Measurements from ENCODE around the gene UBL7.

UBL7 gene

DNA sequence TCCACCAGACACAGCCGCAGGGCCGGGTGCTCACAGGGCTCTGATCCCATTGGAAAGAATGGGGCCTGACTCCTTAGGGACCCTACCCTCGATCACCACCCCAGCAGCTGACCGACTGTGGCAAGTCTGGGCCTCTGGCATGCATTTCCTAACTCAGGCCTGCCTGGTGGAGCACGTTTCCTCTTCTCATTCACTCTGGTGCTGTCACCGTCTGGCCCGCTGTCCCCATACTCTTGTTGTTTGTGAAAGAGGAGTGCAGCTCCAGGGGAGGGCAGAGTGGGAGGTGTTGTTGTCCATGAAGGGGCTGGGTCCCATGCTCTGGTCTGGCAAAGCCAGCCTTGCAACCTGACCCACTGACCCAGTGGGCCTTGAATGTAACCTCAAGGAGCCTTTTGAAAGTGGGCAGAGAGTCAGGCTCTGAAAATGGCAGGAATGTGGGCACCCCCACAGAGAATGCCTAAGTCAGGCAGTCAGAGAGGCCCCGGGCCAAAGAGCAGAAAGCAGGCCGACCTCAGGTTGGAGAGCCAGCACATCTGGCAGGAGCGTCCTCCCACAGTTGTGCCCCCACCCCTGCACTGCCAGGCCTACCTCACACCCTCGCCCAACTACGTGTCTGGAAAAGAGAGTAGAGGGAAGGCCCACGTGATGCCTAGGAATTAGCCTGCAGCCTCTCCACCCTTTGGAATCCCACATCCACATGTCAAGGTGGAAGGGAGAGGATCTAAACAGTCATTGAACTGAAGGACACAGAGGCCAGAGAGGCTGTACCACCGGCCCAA is 38.1 kb downstream of the UBL7 start:
- no peak for DNase-seq

DNA sequence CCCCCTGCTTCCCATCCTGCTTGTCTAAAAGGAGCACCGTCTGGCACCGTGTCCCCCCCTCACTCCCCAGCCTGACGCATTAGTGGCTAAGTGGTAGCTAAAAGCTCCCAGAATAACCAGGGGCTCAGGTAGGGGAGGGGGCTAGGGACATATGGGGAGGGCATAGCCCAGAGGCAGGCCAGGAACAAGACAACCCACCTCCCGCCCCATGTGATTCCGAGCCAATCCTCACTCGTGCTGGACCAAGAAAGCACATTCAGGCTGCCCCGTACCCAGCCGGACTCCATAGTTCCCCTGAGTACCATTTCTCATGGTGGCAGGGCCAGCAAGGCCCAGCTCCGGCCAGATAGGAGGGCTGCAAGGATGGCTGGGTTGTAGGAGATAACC is 38.7 kb downstream of the UBL7 start:
- DNase-seq, result no peak

DNA sequence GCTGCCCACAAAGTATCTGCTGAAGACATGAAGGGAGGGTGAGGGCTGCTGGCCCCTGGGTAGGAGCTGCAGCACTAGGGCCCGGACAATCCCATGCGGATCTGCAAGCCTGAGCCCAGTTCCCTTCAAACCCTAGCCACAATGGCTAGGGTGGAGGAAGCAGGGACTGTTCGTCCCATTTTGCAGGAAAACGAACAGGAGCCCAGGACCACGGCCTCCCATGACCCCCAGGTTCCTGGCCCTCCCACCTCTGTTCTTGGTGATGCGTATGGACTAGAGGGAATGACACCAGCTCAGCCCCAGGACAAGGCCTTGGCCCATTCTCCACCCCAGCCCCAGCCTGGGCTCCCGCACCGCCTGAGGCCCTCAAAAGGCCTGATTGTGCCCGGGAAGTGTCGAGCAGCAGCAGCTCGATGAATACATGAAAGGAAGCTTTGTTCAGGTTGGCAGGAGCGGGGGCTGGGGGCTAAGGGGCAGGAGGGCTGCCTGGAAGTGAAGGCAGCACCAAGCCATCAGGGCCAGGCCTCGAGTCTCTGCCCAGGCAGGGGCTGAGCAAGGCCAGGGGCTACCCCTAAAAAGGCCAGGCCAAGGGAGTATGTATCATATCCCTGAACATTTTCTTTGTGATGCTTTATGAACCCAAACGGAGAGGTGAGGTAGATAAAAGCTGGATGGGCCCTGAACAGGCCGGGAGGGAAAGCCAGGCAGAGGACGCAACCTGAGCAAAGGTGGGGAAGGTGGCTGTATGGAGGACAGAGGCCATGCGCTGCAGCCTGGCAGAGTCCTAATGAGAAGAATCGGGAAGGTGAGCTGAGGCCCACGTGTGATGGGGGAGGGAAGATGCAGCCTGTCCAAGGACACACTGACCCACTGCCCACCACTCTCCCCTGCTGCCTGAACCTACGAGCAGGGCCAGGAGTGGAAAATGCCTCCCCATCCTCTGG is 39.4 kb downstream of the UBL7 start:
- no peak for DNase-seq

DNA sequence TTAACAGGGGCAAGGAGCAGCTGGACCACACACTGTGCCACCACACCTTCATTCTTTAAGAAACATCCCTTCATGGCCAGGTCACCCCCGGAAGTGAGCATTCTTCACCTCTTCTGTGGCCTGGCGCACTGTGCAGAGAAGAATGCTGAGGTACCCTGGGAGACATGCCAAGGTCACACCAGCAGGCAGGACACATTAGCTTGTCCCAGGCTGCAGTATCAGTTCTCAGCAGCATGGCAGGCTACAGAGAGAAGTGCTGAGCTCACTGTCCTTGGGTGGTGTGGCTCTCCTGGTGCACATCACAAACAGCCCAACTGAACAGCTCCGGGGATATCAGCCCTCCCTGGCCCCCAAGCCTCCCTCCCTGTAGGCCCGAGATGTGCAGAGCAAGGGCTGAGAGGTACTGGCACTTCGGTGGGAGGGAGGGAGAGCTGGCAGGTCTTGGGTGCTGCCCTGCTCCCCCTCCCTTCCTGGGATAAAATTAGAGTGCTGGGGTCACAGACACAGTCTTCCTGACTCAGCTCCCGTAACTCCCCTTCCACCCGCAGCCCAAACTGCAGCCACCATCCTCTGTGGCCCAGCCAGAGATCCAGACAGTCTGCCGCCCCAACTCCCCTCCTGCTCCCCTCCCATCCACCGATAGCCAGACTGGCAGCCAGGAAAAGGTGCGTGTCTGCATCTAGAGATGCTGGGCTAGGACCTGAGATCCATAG is 40.6 kb downstream of the UBL7 start:
- DNase-seq, result no peak

DNA sequence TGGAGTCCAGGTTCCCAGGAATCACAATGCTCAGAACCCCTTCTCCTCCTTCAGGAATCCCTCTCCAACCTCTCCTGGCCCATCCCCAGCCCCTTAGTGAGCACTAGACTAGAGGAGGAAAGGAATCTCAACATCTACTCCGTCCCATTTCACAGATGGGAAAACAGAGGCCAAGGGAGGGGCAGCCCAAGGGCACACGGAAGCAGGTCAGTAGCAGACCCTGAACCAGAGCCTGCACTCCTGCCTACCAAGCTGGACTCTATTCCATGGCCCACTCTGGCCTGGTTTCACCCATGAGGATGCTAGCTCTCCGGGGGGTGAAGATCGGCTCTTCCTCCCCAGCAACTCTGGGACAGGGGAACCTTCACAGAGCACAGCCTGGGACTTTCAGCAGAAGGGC is 41.5 kb downstream of the UBL7 start:
- DNase-seq, result no peak

DNA sequence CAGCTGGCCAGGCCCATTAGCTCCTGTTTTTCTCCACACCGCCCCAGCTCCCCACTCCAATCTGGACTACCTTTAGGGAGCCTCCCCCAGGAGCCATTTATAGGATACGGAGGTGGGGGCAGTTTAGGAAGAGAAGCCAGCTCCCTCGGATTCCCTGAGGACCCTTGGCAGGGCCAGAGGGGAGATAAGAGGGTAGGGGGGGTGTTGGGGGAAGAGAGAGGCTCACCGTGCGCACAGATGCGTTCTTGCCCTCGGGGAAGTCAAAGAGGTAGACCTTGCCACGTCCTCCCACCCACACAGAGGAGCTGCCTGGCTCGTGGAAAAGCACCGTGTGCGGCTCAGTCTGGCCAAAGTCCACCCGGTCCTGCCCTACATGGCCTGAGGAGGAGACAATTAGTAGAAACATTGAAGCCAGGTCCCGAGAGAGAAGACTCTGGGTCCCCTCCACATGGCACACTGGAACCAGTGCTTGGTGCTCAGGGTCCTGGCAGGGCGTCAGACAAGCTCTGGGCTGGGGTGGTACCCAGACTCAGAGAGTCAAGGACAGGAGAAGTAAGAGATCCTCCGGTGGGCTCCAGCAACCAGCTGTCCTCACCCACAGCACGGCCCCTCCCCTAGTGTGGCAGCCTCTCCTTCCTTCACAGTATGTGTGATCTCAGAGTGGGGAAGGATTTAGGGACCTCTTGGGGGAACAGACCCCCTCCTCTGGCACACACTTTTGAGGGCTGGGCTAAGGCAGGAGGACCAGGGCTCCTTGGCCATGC is 42.2 kb downstream of the UBL7 start:
- DNase-seq, result no peak

DNA sequence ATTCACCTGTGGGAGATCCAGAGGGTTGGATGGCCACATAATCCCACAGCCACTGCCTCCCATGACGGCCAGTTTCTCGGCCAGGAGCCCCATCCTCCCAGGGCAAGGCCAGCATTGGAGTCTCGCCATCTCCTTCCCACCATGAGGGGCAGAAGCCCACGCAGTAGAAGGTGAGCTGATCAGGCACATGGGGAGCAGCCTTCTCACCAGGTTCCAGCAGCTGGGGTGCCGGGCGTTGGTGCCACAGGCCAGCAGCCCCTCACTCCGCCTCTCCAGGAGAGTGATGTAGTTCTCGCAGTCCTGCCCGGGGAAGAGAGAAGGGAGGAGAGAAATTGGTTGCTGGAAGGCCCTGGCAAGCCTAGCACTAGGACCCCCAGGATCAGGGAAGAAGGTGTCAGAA is 43.3 kb downstream of the UBL7 start:
- no peak for DNase-seq

DNA sequence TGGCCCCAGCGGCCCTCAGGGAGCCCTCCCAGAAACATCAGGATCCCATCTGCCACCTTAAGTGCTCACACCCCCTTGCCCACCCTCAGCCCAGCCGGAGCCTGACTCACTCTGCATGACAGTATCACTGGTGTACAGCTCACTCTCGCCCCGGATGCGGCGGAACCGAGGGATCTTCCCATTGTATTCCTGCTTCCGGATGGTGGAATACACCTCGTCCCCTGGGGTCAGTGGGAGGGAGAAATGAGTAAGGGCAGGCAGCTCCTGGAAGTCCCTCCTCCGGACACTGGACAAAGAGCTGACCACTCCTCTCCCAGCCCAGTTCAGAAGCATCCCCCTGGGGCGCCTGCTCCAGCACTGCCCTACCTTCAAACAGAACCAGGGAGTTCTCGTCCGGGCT is 43.7 kb downstream of the UBL7 start:
- no peak for DNase-seq

DNA sequence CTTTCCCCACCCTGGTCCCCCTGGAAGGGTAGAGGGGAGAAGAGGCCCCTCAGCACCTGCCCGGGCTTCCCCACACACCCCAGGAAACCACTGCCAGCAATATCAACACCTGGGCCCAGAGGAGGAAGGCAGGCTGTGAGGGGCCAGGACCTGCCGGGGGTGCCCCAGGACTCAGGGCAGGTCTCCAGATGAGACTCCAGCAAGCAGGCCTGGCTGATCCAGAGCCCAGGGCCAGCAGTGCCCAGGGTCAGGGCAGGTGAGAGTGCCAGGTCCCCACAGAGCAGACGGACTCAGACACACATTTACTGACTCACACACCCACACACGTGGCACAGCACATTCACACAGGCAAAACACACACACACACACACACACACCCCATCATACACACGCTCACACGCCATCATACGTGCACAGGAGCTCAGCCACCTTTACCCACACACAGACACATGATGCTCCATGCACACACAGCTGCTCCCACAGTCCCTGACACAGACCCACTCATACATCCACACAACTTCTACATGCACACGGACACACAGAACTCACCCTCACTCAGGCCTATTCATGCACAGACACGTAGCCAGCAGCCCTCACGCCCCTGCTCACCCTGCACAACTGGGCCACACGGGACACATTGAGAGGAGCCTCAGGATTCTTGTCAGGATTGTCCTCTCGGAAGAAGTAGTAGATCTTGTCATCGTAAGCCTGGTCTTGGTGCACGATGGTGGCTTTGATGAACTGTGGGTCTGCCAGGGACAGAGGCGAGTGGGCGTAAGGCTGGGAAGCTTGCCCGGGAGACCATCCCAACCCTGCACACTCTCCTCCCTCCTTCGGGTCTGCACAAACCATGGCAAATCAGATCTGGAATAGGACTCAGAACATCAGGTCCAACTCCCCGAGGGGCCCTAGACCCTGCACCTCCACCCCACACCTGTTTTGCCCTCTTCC is 44.7 kb downstream of the UBL7 start:
- no peak for DNase-seq

DNA sequence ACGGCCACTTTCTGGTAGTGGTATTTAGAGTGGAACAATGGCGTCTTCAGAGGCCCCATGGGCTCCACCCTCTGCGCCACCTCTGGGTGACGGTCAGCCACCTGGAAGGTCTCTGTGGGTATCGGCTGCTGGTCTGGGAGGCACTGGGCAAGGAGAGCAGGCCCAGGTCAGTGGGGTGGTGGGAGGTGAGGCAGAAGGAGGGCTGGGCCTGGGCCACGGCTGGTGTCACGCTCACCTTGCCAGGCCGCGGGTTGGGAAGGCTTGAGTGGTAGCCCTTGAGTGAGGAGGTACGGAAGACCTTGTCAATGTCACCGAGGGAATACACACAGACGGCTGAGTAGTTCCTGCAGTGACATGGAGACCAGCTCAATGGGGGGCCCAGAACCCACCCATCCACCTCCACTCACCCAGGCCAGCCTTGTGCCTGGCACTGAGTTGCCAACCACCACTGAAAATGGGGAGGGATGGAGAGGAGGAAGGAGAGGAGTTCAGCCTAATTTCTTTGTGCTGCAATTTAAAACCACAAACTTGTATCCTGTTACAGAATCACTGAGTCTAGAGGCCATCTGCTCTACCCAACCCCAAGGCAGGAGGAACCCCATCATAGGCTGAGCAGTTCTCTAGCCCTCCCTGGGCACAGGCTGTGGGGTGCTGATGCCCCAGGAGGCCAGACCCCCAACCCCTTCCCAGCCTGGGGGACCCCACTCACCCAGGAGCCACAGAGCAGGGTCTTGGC is 46.2 kb downstream of the UBL7 start:
- DNase-seq, result no peak

DNA sequence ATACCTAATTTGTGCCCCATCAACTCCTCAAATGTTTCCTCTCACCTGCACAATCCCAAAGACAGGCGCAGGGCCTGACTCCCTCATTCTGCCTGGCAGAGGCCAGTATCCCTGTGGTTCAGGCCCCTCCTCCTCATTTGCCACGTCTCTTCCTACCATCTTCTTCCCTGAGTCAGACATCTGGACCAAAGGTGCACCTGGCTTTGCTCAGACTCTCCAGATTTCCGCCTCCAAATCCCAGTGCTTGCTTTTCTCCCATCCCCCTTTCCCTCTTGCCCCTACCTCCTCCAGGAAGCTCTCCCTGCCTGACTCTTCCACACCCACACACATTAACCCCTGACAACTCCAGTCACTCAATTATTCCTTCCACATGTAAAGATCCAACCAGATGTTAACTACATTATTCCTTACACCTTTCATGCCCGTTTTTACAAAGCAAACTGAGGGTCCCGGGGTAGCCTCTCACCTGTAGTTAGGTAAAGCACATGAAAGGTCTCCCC is 46.8 kb downstream of the UBL7 start:
- no peak for DNase-seq

DNA sequence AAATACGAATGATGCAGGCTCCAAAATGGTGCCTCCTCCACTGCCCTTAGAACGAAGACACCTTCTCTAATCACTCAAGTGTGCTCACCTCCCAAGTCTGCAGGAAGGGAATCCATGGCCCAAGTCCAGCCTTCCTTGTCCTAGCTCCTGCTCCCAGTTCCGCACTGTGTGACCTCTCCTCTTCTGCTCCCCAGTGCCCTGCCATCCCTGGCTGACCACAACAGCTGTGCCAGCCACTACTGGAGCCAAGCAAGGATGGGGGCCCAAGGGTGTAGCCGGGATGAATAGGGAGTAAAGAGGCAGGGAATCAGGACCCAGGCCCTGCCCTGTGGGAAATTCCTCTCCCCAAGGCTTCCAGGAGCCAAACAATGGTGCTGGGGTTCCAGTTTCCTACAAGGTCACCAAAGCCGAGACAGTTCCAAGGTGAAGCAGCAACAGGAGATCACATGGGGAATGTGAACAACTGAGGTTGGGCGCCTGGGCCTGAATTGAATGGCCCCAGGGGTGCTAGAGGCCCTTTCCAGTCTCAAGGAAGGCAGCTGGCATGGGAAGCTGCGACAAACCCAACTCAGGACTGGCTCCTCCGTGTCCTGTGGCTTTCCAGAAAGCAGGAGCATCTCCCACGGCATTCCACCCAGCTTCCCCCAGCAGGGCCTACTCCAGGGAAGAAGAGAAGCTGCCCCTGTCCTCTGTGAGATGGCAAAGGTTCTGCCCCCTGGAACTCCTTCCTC is 47.4 kb downstream of the UBL7 start:
- DNase-seq, result no peak

DNA sequence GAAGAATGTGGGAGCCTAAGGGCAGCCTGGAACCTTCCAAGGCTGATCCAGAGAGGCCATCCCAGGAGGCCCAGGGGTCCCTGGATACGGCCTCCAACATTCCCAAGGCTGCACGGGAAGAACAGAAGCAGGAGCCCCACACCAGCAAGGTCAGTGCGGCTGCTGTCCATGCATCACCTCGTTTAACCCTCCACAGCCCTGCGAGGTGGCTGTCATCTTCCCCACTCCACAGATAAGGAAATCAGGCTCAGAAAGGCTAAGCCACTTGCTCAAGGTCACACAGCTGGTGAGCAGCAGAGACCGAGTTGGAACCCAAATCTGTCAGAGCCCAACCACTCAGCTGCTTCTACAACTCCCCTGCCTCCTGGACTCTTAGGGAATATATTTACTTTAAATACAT is 48.8 kb downstream of the UBL7 start:
- DNase-seq, result no peak

DNA sequence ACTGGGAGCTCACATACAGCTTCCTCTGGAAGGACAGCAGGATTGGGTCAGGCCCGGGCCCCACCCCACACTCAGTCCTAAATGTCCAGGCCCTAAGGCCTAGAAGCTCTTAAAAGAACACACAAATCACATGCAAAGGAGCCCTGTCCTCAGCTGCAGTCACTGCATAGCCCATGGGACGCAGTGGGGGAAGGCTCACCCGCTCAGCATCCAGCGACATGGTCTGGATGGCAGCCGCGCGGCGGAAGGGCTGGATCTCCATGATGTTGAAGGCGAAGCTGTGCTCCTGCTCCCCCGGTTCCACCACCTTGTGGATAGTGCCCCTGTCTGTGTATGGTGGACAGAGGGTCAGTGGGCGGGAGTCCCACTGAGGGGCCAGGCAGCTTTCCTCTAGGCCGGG is 49.3 kb downstream of the UBL7 start:
- no peak for DNase-seq

DNA sequence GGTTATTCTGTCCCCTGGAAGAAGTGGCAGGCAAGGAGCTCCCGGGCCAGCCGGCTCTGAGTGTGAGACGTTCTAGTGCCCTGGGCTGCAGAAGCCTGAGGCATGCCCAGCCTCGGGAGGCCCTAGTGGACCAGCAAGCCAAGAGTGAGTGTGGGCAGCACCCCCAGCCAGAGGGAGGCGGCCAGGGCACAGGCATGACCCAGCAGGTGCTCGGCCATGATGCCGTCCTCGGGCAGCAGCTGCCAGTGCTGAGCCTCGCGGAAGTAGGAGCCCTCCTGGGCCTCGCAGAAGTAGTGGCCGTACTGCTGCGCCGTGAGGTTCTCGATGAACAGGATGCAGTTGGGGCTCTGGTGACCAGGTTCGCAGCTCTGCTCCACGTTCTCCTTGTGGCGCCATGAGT is 50.5 kb downstream of the UBL7 start:
- DNase-seq, result no peak

DNA sequence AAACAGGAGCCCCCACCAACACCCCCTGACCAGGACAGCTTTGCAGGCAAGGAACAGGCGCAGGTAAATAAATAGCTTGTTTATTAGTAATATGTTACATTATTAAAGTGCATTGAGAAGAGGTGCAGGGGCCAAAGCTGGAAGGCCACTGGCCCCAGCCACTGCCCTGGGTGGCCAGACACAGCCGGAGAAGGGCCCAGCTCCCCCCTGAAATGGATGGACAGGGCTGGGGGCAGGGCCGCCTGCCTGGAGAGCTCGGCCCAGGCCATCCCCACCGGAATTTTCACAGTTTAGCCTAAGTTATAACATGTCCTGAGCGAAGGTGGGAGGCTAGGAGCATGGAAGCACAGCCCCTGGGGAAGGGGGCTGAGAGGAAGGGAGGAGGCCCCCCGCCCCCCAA is 51.7 kb downstream of the UBL7 start:
- DNase-seq, result no peak

DNA sequence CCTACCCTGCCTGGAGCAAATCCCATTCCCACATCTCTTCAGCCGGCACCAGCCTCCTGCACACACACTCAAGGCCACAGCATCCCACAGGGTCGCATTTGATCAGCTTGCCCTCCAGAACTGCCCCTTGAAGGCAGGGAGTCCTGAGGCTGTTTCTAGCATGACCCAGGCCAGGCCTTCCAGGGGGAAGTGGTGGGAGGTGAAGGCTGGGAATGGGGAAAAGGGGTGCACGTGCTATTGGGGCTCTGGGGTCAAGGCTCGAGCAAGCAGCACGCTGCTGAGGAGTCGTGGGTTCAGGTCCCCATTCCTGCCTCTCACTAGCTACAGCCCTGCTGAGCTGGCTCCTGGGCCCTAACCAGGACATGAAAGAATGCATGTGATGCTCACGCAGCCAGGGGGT is 52.1 kb downstream of the UBL7 start:
- DNase-seq, result no peak

DNA sequence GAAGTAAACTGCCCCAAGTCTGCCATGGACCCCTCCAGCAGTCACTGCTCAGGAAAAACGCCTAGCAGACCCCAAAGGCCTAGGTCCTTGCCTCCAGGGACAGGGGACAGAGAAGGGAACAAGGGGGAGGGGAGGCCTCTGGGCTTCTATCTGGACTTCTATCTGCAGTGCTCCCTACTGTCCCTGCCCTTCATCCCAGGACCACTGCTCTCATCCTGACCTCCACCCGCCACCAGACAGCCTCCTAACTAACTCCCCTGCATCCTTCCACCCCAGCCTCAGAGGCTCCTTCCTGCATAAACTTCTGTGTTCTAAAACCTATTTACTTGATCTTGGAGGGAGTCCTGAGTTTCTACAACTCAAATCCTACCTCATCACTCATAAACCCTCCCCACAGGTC is 52.6 kb downstream of the UBL7 start:
- no peak for DNase-seq

DNA sequence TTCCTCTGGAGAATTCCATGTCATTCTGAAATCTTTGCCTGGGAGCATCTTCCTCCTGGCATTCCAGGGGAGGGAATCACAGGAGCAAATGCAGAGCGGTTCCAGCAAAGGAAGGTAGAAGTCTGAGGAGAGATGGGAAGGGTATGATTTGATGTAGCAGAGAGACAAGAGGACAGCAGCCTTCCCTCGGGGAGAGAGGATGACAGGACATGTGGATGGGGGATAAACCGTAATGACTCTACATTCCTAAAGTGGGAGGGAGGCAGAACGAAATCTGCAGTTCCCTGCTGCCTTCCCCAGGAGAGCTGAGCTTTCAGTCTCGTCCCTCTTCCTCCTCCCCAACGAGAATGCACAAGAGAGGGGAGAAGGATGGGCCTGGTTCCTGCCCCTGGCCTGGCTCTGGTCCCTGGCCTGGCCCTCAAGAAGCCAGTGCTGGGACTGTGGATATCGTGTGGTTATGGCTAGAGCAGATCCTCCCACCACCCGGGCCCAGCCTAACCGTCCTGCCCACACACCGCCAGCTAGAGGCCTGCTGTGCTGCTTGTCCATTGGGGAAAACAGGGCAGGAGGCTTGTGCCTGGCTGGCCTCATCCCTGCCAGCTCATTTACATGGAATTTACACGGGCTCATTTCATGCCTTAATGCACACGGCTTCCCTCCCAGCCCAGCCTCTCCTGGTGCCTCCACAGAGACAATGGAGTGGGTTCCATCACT is 53.8 kb downstream of the UBL7 start:
- DNase-seq, result no peak
